H9 (cell line): ENCODE data around the gene STAC2. TPM values are rescaled to one million over a fixed set of nuclear protein-coding genes. Genes with fewer than 3 reads are reported as not detected.

Source experiments
- DNase-seq: peaks from one replicate; pipeline ENCODE4 v3.0.0-alpha.2; 2017
- H2AFZ ChIP-seq: one replicate; pipeline ENCODE4 v1.6.1; 2013; ENCODE audit warnings: mild to moderate bottlenecking, low read length, control low read depth, moderate library complexity
- H2AK5ac ChIP-seq: 2 replicates; pipeline ENCODE4 v1.6.1; 2013; ENCODE audit warnings: low read length, control low read depth, mixed read lengths; ENCODE audit not compliant: insufficient read length
- H2BK120ac ChIP-seq: one replicate; pipeline ENCODE4 v1.6.1; 2013; ENCODE audit warnings: low read depth, mild to moderate bottlenecking, low read length, control low read depth, inconsistent platforms; ENCODE audit not compliant: poor library complexity, severe bottlenecking
- H2BK12ac ChIP-seq: 2 replicates; pipeline ENCODE4 v1.6.1; 2013; ENCODE audit warnings: low read length, control low read depth, mixed read lengths, low read depth; ENCODE audit not compliant: insufficient read length
- H2BK15ac ChIP-seq: 2 replicates; pipeline ENCODE4 v1.6.1; 2013; ENCODE audit warnings: low read depth, low read length, control low read depth
- H2BK20ac ChIP-seq: one replicate; pipeline ENCODE4 v1.6.1; 2013; ENCODE audit warnings: low read depth, mild to moderate bottlenecking, low read length, control low read depth, inconsistent platforms; ENCODE audit not compliant: poor library complexity, severe bottlenecking
- H2BK5ac ChIP-seq: 2 replicates; pipeline ENCODE4 v1.6.1; 2013; ENCODE audit warnings: low read length, control low read depth, mixed read lengths; ENCODE audit not compliant: insufficient read length
- H3K14ac ChIP-seq: 2 replicates; pipeline ENCODE4 v1.6.1; 2013; ENCODE audit warnings: low read length, control low read depth; ENCODE audit not compliant: insufficient read depth
- H3K18ac ChIP-seq: 2 replicates; pipeline ENCODE4 v1.6.1; 2013; ENCODE audit warnings: low read depth, mild to moderate bottlenecking, mixed read lengths, low read length, control low read depth; ENCODE audit not compliant: insufficient read length
- H3K23ac ChIP-seq: 2 replicates; pipeline ENCODE4 v1.6.1; 2013; ENCODE audit warnings: low read length, control low read depth, mixed read lengths, low read depth; ENCODE audit not compliant: insufficient read length
- H3K23me2 ChIP-seq: 2 replicates; pipeline ENCODE4 v1.6.1; 2013; ENCODE audit warnings: low read depth, mild to moderate bottlenecking, mixed read lengths, low read length, control low read depth; ENCODE audit not compliant: insufficient read length, poor library complexity, severe bottlenecking
- H3K27ac ChIP-seq: 2 replicates; pipeline ENCODE4 v1.5.1; 2013; ENCODE audit warnings: low read length, control low read depth, mixed read lengths, low read depth; ENCODE audit not compliant: insufficient read length
- H3K27me3 ChIP-seq: 2 replicates; pipeline ENCODE4 v1.6.1; 2013; ENCODE audit warnings: low read length, control low read depth, inconsistent platforms; ENCODE audit not compliant: insufficient read depth
- H3K4ac ChIP-seq: 2 replicates; pipeline ENCODE4 v1.6.1; 2013; ENCODE audit warnings: low read depth, mild to moderate bottlenecking, control low read depth, inconsistent platforms, low read length, moderate library complexity
- H3K4me1 ChIP-seq: 2 replicates; pipeline ENCODE4 v1.6.1; 2013; ENCODE audit warnings: low read length, control low read depth, inconsistent platforms; ENCODE audit not compliant: insufficient read depth
- H3K4me2 ChIP-seq: 2 replicates; pipeline ENCODE4 v1.6.1; 2013; ENCODE audit warnings: low read length, control low read depth, mixed read lengths; ENCODE audit not compliant: insufficient read length, insufficient read depth
- H3K56ac ChIP-seq: 2 replicates; pipeline ENCODE4 v1.6.1; 2013; ENCODE audit warnings: low read depth, mild to moderate bottlenecking, mixed read lengths, low read length, control low read depth; ENCODE audit not compliant: insufficient read length
- H3K79me1 ChIP-seq: 2 replicates; pipeline ENCODE4 v1.6.1; 2013; ENCODE audit warnings: low read depth, mild to moderate bottlenecking, moderate library complexity, low read length, control low read depth, inconsistent platforms; ENCODE audit not compliant: insufficient read depth, poor library complexity, severe bottlenecking
- H3K79me2 ChIP-seq: 2 replicates; pipeline ENCODE4 v1.6.1; 2013; ENCODE audit warnings: low read length, control low read depth, inconsistent platforms; ENCODE audit not compliant: insufficient read depth
- H3K9ac ChIP-seq: 2 replicates; pipeline ENCODE4 v1.6.1; 2013; ENCODE audit warnings: low read length, control low read depth, mixed read lengths; ENCODE audit not compliant: insufficient read length; ENCODE audit errors: extremely low read depth
- H3K9me3 ChIP-seq: one replicate; pipeline ENCODE4 v1.6.1; 2013; ENCODE audit warnings: low read depth, low read length, inconsistent platforms; ENCODE audit not compliant: control insufficient read depth
- H3T11ph ChIP-seq: one replicate; pipeline ENCODE4 v1.6.1; 2013; ENCODE audit warnings: mild to moderate bottlenecking, low read length, control low read depth, inconsistent platforms
- H4K20me1 ChIP-seq: one replicate; pipeline ENCODE4 v1.6.1; 2013; ENCODE audit not compliant: control insufficient read depth, insufficient read length, insufficient read depth
- H4K5ac ChIP-seq: 2 replicates; pipeline ENCODE4 v1.6.1; 2013; ENCODE audit warnings: low read depth, mild to moderate bottlenecking, mixed read lengths, low read length, control low read depth; ENCODE audit not compliant: insufficient read length
- H4K8ac ChIP-seq: replicated peaks from 2 replicates; pipeline ENCODE4 v1.6.1; 2013; ENCODE audit warnings: low read length, control low read depth, mixed read lengths, low read depth; ENCODE audit not compliant: insufficient read length
- H4K91ac ChIP-seq: 2 replicates; pipeline ENCODE4 v1.6.1; 2013; ENCODE audit warnings: low read depth, mild to moderate bottlenecking, moderate library complexity, mixed read lengths, low read length, control low read depth; ENCODE audit not compliant: insufficient read length
- H3K27ac Mint-ChIP-seq, 3 experiments: 2 replicates in 2 of 3; 3 replicates in 1 of 3; pipeline ENCODE4 v1.8.0; 2020 to 2021; ENCODE audit warnings: mixed read lengths in 3 of 3, mild to moderate bottlenecking in 1 of 3, moderate library complexity in 1 of 3
- H3K27me3 Mint-ChIP-seq: 2 replicates; pipeline ENCODE4 v1.8.0; 2021; ENCODE audit warnings: low read depth, mild to moderate bottlenecking, moderate library complexity, mixed read lengths
- H3K36me3 Mint-ChIP-seq, 3 experiments: 2 replicates in 2 of 3; 3 replicates in 1 of 3; pipeline ENCODE4 v1.8.0; 2020 to 2021; ENCODE audit warnings: low read depth in 3 of 3, mixed read lengths in 3 of 3; ENCODE audit not compliant: insufficient read depth in 1 of 3
- H3K4me1 Mint-ChIP-seq, 2 experiments: 2 replicates each; pipeline ENCODE4 v1.8.0; 2020; ENCODE audit warnings: mixed read lengths in 2 of 2
- H3K4me3 Mint-ChIP-seq, 2 experiments: 2 replicates in 1 of 2; 3 replicates in 1 of 2; pipeline ENCODE4 v1.8.0; 2020 to 2021; ENCODE audit warnings: mild to moderate bottlenecking in 2 of 2, mixed read lengths in 2 of 2, moderate library complexity in 1 of 2
- H3K9me3 Mint-ChIP-seq, 2 experiments: 2 replicates in 1 of 2; 3 replicates in 1 of 2; pipeline ENCODE4 v1.8.0; 2020; ENCODE audit warnings: mild to moderate bottlenecking in 2 of 2, mixed read lengths in 2 of 2, moderate library complexity in 1 of 2
- CTCF ChIP-seq: fragments of 200-600 bp; sonication (generic); conservative IDR thresholded peaks from 3 replicates; pipeline ENCODE4 v1.8.0; 2021; ENCODE audit warnings: antibody characterized with exemption, mild to moderate bottlenecking
- WGBS: extraction: QIAGEN DNeasy Blood & Tissue Kit; methylation state at CpG from one replicate; pipeline ENCODE4 v1.1.7; 2013; ENCODE audit warnings: missing lambda C conversion rate, low lambda C conversion rate, mixed read lengths; ENCODE audit not compliant: insufficient read length; ENCODE audit errors: extremely low coverage; 5-methylcytosine and 5-hydroxymethylcytosine counted together
- total RNA-seq: library from RNA; stranded (reverse); gene quantifications from 2 replicates; pipeline ENCODE4 v1.2.1, GENCODE V29; 2021

Gene STAC2
- total RNA-seq, 1 experiment from 2014 or later: 2.5 TPM

GRCh38 chr17:39178536-39178935 is 47.2 kb downstream of the STAC2 start:
- Histone ChIP-seq H2AK5ac (no peak overlapping the region), H3T11ph (no peak overlapping the region), H3K4ac (no peak overlapping the region), H4K5ac (no peak overlapping the region), H3K9ac (no peak overlapping the region), H2BK20ac (no peak overlapping the region), H2BK120ac (no peak overlapping the region), H3K27me3 (no peaks in the 10 kb centered on the region), H3K27ac (no peak overlapping the region), H3K56ac (no peak overlapping the region), H2BK5ac (no peak overlapping the region), H3K4me1 (no peaks in the 10 kb centered on the region; the same call in 1 of the 2 replicates), H2BK12ac (no peak overlapping the region), H4K20me1 (no peaks in the 10 kb centered on the region), H3K79me2 (no peaks in the 10 kb centered on the region), H3K23me2 (no peaks in the 10 kb centered on the region), H3K4me2 (no peak overlapping the region), H3K18ac (no peak overlapping the region), H3K14ac (no peak overlapping the region), H3K79me1 (no peaks in the 10 kb centered on the region), H3K23ac (no peak overlapping the region), H2AFZ (no peak overlapping the region), H4K91ac (no peak overlapping the region), H3K9me3 (no peaks in the 10 kb centered on the region), H2BK15ac (no peak overlapping the region), H4K8ac (no peak overlapping the region)
- TF ChIP-seq CTCF: no peak
- H3K4me3 Mint-ChIP-seq: no peak overlapping the region
- peaks cover 19 to 35% of the 10 kb centered on the region in 2 experiments for H3K4me1 Mint-ChIP-seq
- DNase-seq: no peak
- H3K36me3 Mint-ChIP-seq: peaks cover 16 to 56% (median 21%) of the 10 kb centered on the region in 3 experiments
- H3K9me3 Mint-ChIP-seq: no peaks in the 10 kb centered on the region
- WGBS: no CpG with 5 or more reads among the region's 4 CpGs
- peak overlapping the region in 2 of 3 experiments; percentile 41 to 76; a peak in 2 of 7 replicates for H3K27ac Mint-ChIP-seq
- H3K27me3 Mint-ChIP-seq: peaks cover 2% of the 10 kb centered on the region
